ENCODE measurements around the gene PPP3CB.

DNA sequence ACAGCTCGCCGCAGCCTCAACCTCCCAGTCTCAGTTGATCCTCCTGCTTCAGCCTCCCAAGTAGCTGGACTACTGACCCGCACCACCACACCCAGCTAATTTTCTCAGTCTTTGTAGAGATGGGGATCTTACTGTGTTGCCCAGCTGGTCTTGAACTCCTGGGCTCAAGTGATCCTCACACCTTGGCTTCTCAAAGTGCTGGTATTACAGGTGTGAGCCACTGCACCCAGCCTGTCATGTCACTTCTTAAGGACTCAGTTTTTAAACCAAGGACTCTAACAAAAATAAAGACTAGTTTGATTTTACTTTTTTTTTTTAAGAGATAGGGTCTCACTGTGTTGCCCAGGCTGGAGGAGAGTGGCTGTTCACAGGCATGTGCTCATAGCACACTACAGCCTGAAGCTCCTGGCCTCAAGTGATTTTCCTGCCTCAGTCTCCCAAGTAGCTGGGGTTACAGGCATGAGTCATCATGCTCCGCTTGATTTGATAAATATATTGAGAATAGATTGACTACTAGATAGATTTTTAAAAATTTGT lies 16.5 kb upstream of the PPP3CB start:
- TF ChIP-seq, protein P1, sequence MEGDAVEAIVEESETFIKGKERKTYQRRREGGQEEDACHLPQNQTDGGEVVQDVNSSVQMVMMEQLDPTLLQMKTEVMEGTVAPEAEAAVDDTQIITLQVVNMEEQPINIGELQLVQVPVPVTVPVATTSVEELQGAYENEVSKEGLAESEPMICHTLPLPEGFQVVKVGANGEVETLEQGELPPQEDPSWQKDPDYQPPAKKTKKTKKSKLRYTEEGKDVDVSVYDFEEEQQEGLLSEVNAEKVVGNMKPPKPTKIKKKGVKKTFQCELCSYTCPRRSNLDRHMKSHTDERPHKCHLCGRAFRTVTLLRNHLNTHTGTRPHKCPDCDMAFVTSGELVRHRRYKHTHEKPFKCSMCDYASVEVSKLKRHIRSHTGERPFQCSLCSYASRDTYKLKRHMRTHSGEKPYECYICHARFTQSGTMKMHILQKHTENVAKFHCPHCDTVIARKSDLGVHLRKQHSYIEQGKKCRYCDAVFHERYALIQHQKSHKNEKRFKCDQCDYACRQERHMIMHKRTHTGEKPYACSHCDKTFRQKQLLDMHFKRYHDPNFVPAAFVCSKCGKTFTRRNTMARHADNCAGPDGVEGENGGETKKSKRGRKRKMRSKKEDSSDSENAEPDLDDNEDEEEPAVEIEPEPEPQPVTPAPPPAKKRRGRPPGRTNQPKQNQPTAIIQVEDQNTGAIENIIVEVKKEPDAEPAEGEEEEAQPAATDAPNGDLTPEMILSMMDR (IDR thresholded peaks at IDR 0.05; ENCODE audit: low read length) = no peak
- no peak for TF ChIP-seq EZH2 (IDR thresholded peaks at IDR 0.05; ENCODE audit: borderline replicate concordance, low read length)

Measured in OCI-LY1 (cell line).